ENCODE measurements around the gene SLX1A. TPM values are rescaled to one million over a fixed set of nuclear protein-coding genes. Genes with fewer than 3 reads are reported as not detected.
A peak's percentile ranks its signal among the peaks of the same experiment; 100 is the strongest.
"Not testable (repeated sequence)": the region's sequence is repeated elsewhere in the genome, so short reads cannot be mapped to it uniquely, and the experiment has no call there.

The SLX1A gene
- total and polyA plus RNA-seq, 8 donors, result 2.3 to 86.9 (median 50.5) TPM

- no peak for DNase-seq
- no peaks in the 10 kb centered on the region for H3K27me3 ChIP-seq
- H3K27ac ChIP-seq, result no peak overlapping the region
- TF ChIP-seq POLR2A (IDR thresholded peaks at IDR 0.05), result no peak
- no peak for TF ChIP-seq CTCF (IDR thresholded peaks at IDR 0.05)
- no peak for TF ChIP-seq EP300 (IDR thresholded peaks at IDR 0.05)
- no peak for TF ChIP-seq POLR2AphosphoS5 (IDR thresholded peaks at IDR 0.05)
- intact Hi-C loops (cut with DNase I; ENCODE audit: low total_unique reads), result no loop called here
- no peaks in the 10 kb centered on the region for H3K9me3 ChIP-seq
- WGBS, 5 donors, result 58 to 75% (median 62%) methylated on average over 1 of the region's 1 CpG
- no peak overlapping the region for H3K4me3 ChIP-seq
- H3K4me1 ChIP-seq, result no peaks in the 10 kb centered on the region
- H3K36me3 ChIP-seq, result no peaks in the 10 kb centered on the region
Observed at GRCh38 chr16:30157214-30157613, 36.5 kb upstream of the SLX1A start.

GRCh38 chr16:30163538-30163937, 30.1 kb upstream of the SLX1A start:
- no peak for TF ChIP-seq POLR2A (IDR thresholded peaks at IDR 0.05)
- no peak for TF ChIP-seq CTCF (IDR thresholded peaks at IDR 0.05)
- no peak for TF ChIP-seq POLR2AphosphoS5 (IDR thresholded peaks at IDR 0.05)
- TF ChIP-seq EP300 (IDR thresholded peaks at IDR 0.05), result no peak
- DNase-seq, result no peak
- H3K4me3 ChIP-seq, result no peak overlapping the region
- no peaks in the 10 kb centered on the region for H3K27me3 ChIP-seq
- H3K27ac ChIP-seq, result no peak overlapping the region
- H3K9me3 ChIP-seq, result no peaks in the 10 kb centered on the region
- intact Hi-C loops (cut with DNase I; ENCODE audit: low total_unique reads), result no loop called here
- WGBS, 5 donors, result 70 to 84% (median 81%) methylated on average over 3 of the region's 3 CpGs
- no peaks in the 10 kb centered on the region for H3K36me3 ChIP-seq
- H3K4me1 ChIP-seq, result peaks cover 0 to 13% (median 0%) of the 10 kb centered on the region in 4 donors

- Histone ChIP-seq H3K4me1 (peaks cover 0 to 13% (median 0%) of the 10 kb centered on the region in 4 donors), H3K36me3 (no peaks in the 10 kb centered on the region), H3K4me3 (no peak overlapping the region), H3K27ac (no peak overlapping the region), H3K27me3 (no peaks in the 10 kb centered on the region), H3K9me3 (no peaks in the 10 kb centered on the region)
- intact Hi-C loops (cut with DNase I; ENCODE audit: low total_unique reads), result no loop called here
- 86 to 91% (median 86%) methylated on average over 11 of the region's 11 CpGs for WGBS, 5 donors
- TF ChIP-seq POLR2A (IDR thresholded peaks at IDR 0.05), result no peak
- no peak for TF ChIP-seq EP300 (IDR thresholded peaks at IDR 0.05)
- TF ChIP-seq CTCF (IDR thresholded peaks at IDR 0.05), result no peak
- no peak for TF ChIP-seq POLR2AphosphoS5 (IDR thresholded peaks at IDR 0.05)
- DNase-seq, result peak in 1 of 2 donors; percentile 37
Observed at GRCh38 chr16:30166202-30166902, 27.3 kb upstream of the SLX1A start.

GRCh38 chr16:30168746-30169145, 24.9 kb upstream of the SLX1A start:
- H3K9me3 ChIP-seq; intact Hi-C loops (cut with DNase I; ENCODE audit: low total_unique reads); H3K4me3 ChIP-seq; H3K27ac ChIP-seq; DNase-seq; H3K36me3 ChIP-seq; H3K27me3 ChIP-seq: not testable (repeated sequence)
- H3K4me1 ChIP-seq, result peaks cover 0 to 13% (median 0%) of the 10 kb centered on the region in 4 donors
- 73 to 100% (median 85%) methylated on average over 1 to 15 of the region's 29 CpGs; no CpG with 5 or more reads in 2 of the 5 donors for WGBS, 5 donors

- H3K27me3 ChIP-seq; H3K4me3 ChIP-seq; H3K9me3 ChIP-seq; H3K27ac ChIP-seq; DNase-seq; intact Hi-C loops (cut with DNase I; ENCODE audit: low total_unique reads); H3K36me3 ChIP-seq: not testable (repeated sequence)
- H3K4me1 ChIP-seq, result peaks cover 0 to 13% (median 0%) of the 10 kb centered on the region in 4 donors
- WGBS, 5 donors, result 60 to 97% (median 92%) methylated on average over 2 to 36 of the region's 38 CpGs; no CpG with 5 or more reads in 1 of the 5 donors
Observed at GRCh38 chr16:30169416-30169815, 24.3 kb upstream of the SLX1A start.

- H3K9me3 ChIP-seq; intact Hi-C loops (cut with DNase I; ENCODE audit: low total_unique reads); DNase-seq; H3K27me3 ChIP-seq; H3K4me3 ChIP-seq; H3K27ac ChIP-seq; H3K36me3 ChIP-seq: not testable (repeated sequence)
- H3K4me1 ChIP-seq, result peaks cover 0 to 13% (median 0%) of the 10 kb centered on the region in 4 donors
- WGBS, 5 donors, result 49 to 76% (median 60%) methylated on average over 11 to 17 of the region's 31 CpGs; no CpG with 5 or more reads in 1 of the 5 donors
Observed at GRCh38 chr16:30170145-30170544, 23.5 kb upstream of the SLX1A start.

Measured in stomach (tissue), 9 donors.